BE2C (cell line): Measurements from ENCODE around the gene LY86.

ENCODE experiments used
- DNase-seq: peaks from one replicate; pipeline ENCODE4 v3.0.0-alpha.2; 2020
- H3K27me3 ChIP-seq: fragments of 250-450 bp; sonication (Bioruptor Pico); 2 replicates; pipeline ENCODE4 v1.5.1; 2020; ENCODE audit warnings: mild to moderate bottlenecking
- H3K36me3 ChIP-seq: fragments of 250-450 bp; sonication (Bioruptor Pico); 2 replicates; pipeline ENCODE4 v1.5.1; 2020; ENCODE audit warnings: mild to moderate bottlenecking
- H3K4me1 ChIP-seq: fragments of 250-450 bp; sonication (Bioruptor Pico); 2 replicates; pipeline ENCODE4 v1.5.1; 2020
- H3K4me3 ChIP-seq: 2 replicates; pipeline ENCODE4 v1.5.1; 2011; ENCODE audit warnings: low read depth, low read length
- H3K9me3 ChIP-seq: fragments of 250-450 bp; sonication (Bioruptor Pico); 2 replicates; pipeline ENCODE4 v1.5.1; 2020
- CTCF ChIP-seq: IDR thresholded peaks from 2 replicates; pipeline ENCODE4 v1.5.1; 2012; ENCODE audit warnings: mild to moderate bottlenecking, low read depth, low read length

The LY86 gene

GRCh38 chr6:6557886-6558285, 30.6 kb upstream of the LY86 start:
- Histone ChIP-seq H3K9me3 (no peaks in the 10 kb centered on the region), H3K27me3 (peaks cover 40% of the 10 kb centered on the region), H3K36me3 (no peaks in the 10 kb centered on the region), H3K4me3 (no peak overlapping the region), H3K4me1 (no peaks in the 10 kb centered on the region)
- TF ChIP-seq CTCF: no peak
- no peak for DNase-seq

- H3K4me3 ChIP-seq: no peak overlapping the region
- no peaks in the 10 kb centered on the region for H3K9me3 ChIP-seq
- DNase-seq: no peak
- no peak for TF ChIP-seq CTCF
- H3K36me3 ChIP-seq: no peaks in the 10 kb centered on the region
- H3K4me1 ChIP-seq: no peaks in the 10 kb centered on the region
- H3K27me3 ChIP-seq: peaks cover 34% of the 10 kb centered on the region
Observed at GRCh38 chr6:6559994-6560570, 28.4 kb upstream of the LY86 start.

GRCh38 chr6:6560909-6561308, 27.6 kb upstream of the LY86 start:
- no peak for TF ChIP-seq CTCF
- DNase-seq: no peak
- Histone ChIP-seq H3K9me3 (no peaks in the 10 kb centered on the region), H3K4me1 (no peaks in the 10 kb centered on the region; the same call in 1 of the 2 replicates), H3K4me3 (no peak overlapping the region), H3K27me3 (peaks cover 31% of the 10 kb centered on the region), H3K36me3 (no peaks in the 10 kb centered on the region)

GRCh38 chr6:6564154-6564553, 24.4 kb upstream of the LY86 start:
- H3K9me3 ChIP-seq: no peaks in the 10 kb centered on the region
- peaks cover 10% of the 10 kb centered on the region for H3K27me3 ChIP-seq
- TF ChIP-seq CTCF: no peak
- H3K36me3 ChIP-seq: no peaks in the 10 kb centered on the region
- DNase-seq: no peak
- no peak overlapping the region for H3K4me3 ChIP-seq
- no peaks in the 10 kb centered on the region; the same call in 1 of the 2 replicates for H3K4me1 ChIP-seq

GRCh38 chr6:6565069-6565468, 23.5 kb upstream of the LY86 start:
- Histone ChIP-seq H3K36me3 (no peaks in the 10 kb centered on the region), H3K4me3 (no peak overlapping the region), H3K9me3 (no peaks in the 10 kb centered on the region), H3K27me3 (peaks cover 18% of the 10 kb centered on the region), H3K4me1 (no peaks in the 10 kb centered on the region; the same call in 1 of the 2 replicates)
- TF ChIP-seq CTCF: no peak
- no peak for DNase-seq

- H3K36me3 ChIP-seq: no peaks in the 10 kb centered on the region
- peaks cover 21% of the 10 kb centered on the region for H3K27me3 ChIP-seq
- no peaks in the 10 kb centered on the region; the same call in 1 of the 2 replicates for H3K4me1 ChIP-seq
- no peaks in the 10 kb centered on the region for H3K9me3 ChIP-seq
- TF ChIP-seq CTCF: no peak
- H3K4me3 ChIP-seq: no peak overlapping the region
- DNase-seq: no peak
Observed at GRCh38 chr6:6565488-6565887, 23.0 kb upstream of the LY86 start.
